Endothelial cell of umbilical vein (primary cell): ENCODE data around the gene PRG2. TPM values are rescaled to one million over a fixed set of nuclear protein-coding genes. Genes with fewer than 3 reads are reported as not detected.

ENCODE experiments used
- BruUV-seq: library from RNA; stranded (reverse); fragments of 400-500 nt; replicated peaks from 2 replicates; lab custom pipeline; 2021; lab: Mats Ljungman, UMichigan
- CTCF ChIA-PET: fragments of 300-600, 350-600 bp; sonication (Branson Sonifier 250); formaldehyde crosslinking; loops from one replicate; lab custom pipeline; 2021; ENCODE audit warnings: antibody characterized with exemption, inconsistent platforms; lab: Charles Lee
- POLR2A ChIA-PET: fragments of 300-600, 350-600 bp; sonication (Branson Sonifier 250); formaldehyde crosslinking; loops from one replicate; lab custom pipeline; 2021; ENCODE audit warnings: antibody characterized with exemption, inconsistent platforms; lab: Charles Lee
- DNase-seq: peaks from one replicate; pipeline ENCODE4 v3.0.0-alpha.2; 2011; ENCODE audit warnings: low read depth, low spot score
- FAIRE-seq: peaks from 2 replicates; lab custom pipeline; 2011; peaks lifted over from hg19 to GRCh38; lab: Jason Lieb, UNC
- H2AFZ ChIP-seq: 2 replicates; pipeline ENCODE4 v1.6.0; 2012; ENCODE audit warnings: low read depth, low read length, control low read depth, inconsistent platforms
- H3K27ac ChIP-seq: 2 replicates; pipeline ENCODE4 v1.5.1; 2011; ENCODE audit warnings: low read depth, mild to moderate bottlenecking, control low read depth, low read length, moderate library complexity; ENCODE audit not compliant: insufficient read depth
- H3K27me3 ChIP-seq, 2 experiments: 2 replicates each; pipeline versions ENCODE4 v1.6.0 to v1.6.1; 2011; ENCODE audit warnings: low read length in 2 of 2, mixed read lengths in 1 of 2; ENCODE audit not compliant: control insufficient read depth in 2 of 2, insufficient read depth in 2 of 2
- H3K36me3 ChIP-seq, 2 experiments: 2 replicates in 1 of 2; 3 replicates in 1 of 2; pipeline ENCODE4 v1.5.1; 2011; ENCODE audit warnings: low read length in 2 of 2, mild to moderate bottlenecking in 1 of 2, moderate library complexity in 1 of 2; ENCODE audit not compliant: control insufficient read depth in 2 of 2, insufficient read depth in 2 of 2; ENCODE audit errors: extremely low read depth in 1 of 2
- H3K4me1 ChIP-seq: 3 replicates; pipeline ENCODE4 v1.5.1; 2011; ENCODE audit warnings: mild to moderate bottlenecking, low read length; ENCODE audit not compliant: control insufficient read depth, insufficient read depth; ENCODE audit errors: extremely low read depth
- H3K4me2 ChIP-seq: 2 replicates; pipeline ENCODE4 v1.6.1; 2011; ENCODE audit warnings: low read length, control low read depth, mixed read lengths; ENCODE audit not compliant: insufficient read depth
- H3K4me3 ChIP-seq, 3 experiments: fragments of 200-600 bp in 1 of 3; sonication (generic), shearing (Covaris generic) in 1 of 3; replicated peaks in 1 of 3; 2 replicates each; pipeline ENCODE4 v1.5.1; 2011 to 2016; ENCODE audit warnings: control low read depth in 3 of 3, low read length in 3 of 3, mild to moderate bottlenecking in 2 of 3, inconsistent platforms in 1 of 3, low read depth in 1 of 3, moderate library complexity in 1 of 3; ENCODE audit not compliant: insufficient read depth in 1 of 3
- H3K79me2 ChIP-seq: 2 replicates; pipeline ENCODE4 v1.6.0; 2012; ENCODE audit warnings: low read length, inconsistent platforms; ENCODE audit not compliant: control insufficient read depth, insufficient read depth
- H3K9ac ChIP-seq: replicated peaks from 2 replicates; pipeline ENCODE3; 2011; ENCODE audit warnings: low read length, control low read depth; ENCODE audit not compliant: insufficient read depth; ENCODE audit errors: extremely low read depth
- H3K9me1 ChIP-seq: replicated peaks from 3 replicates; pipeline ENCODE4 v1.6.0; 2011; ENCODE audit warnings: mild to moderate bottlenecking, low read length; ENCODE audit not compliant: control insufficient read depth, insufficient read depth; ENCODE audit errors: extremely low read depth
- H3K9me3 ChIP-seq: replicated peaks from 2 replicates; pipeline ENCODE4 v1.5.1; 2012; ENCODE audit warnings: low read length, inconsistent platforms; ENCODE audit not compliant: control insufficient read depth, insufficient read depth
- H4K20me1 ChIP-seq: replicated peaks from 2 replicates; pipeline ENCODE3; 2011; ENCODE audit warnings: mild to moderate bottlenecking, low read length; ENCODE audit not compliant: control insufficient read depth, insufficient read depth; ENCODE audit errors: extremely low read depth
- CTCF ChIP-seq, 2 donors: IDR thresholded peaks; 1 replicate in 1 of 2; 2 replicates in 1 of 2; pipeline ENCODE4 v1.5.1; 2011; ENCODE audit warnings: low read length in 2 of 2, mild to moderate bottlenecking in 2 of 2, moderate library complexity in 2 of 2, control low read depth in 1 of 2, inconsistent platforms in 1 of 2, low read depth in 1 of 2; ENCODE audit not compliant: insufficient read depth in 1 of 2; ENCODE audit errors: extremely low read depth in 1 of 2
- GATA2 ChIP-seq: IDR thresholded peaks from 2 replicates; pipeline ENCODE4 v1.7.0; 2011; ENCODE audit warnings: low read depth, mild to moderate bottlenecking, moderate library complexity, mixed read lengths, low read length; ENCODE audit not compliant: insufficient read length, insufficient read depth
- MAX ChIP-seq: IDR thresholded peaks from 2 replicates; pipeline ENCODE4 v1.6.1; 2011; ENCODE audit not compliant: insufficient read depth, insufficient read length
- MYC ChIP-seq: IDR thresholded peaks from one replicate; pipeline ENCODE4 v1.6.1; 2011; ENCODE audit warnings: mild to moderate bottlenecking, low read depth, low read length
- POLR2AphosphoS5 ChIP-seq: IDR thresholded peaks from 2 replicates; pipeline ENCODE4 v1.6.1; 2012; ENCODE audit warnings: low read depth, mild to moderate bottlenecking, control low read depth, low read length, moderate library complexity; ENCODE audit not compliant: insufficient read depth
- dilution Hi-C: fragments of 300-500 bp; cut with MboI; formaldehyde crosslinking; loops from one replicate; pipeline ENCODE4 v1.15.0; 2019; ENCODE audit warnings: low sequenced_read_pairs; ENCODE audit not compliant: extremely low pct_ligation_motif_present
- intact Hi-C: fragments of 100-400 bp; cut with micrococcal nuclease; formaldehyde crosslinking; loops from one replicate; pipeline ENCODE4 v1.10.0; 2022
- polyA plus RNA-seq, 4 experiments: library from polyadenylated mRNA; depleted of rRNA in 3 of 4; stranded (reverse) in 3 of 4; unstranded in 1 of 4; fragments of >200 nt; gene quantifications; 2 replicates each; pipeline versions ENCODE4 v1.2.1 to v1.2.3, GENCODE V29; 2011 to 2012; ENCODE audit warnings: missing spikeins in 1 of 4
- total RNA-seq: library from RNA; stranded (reverse); gene quantifications from 2 replicates; pipeline ENCODE4 v1.2.3, GENCODE V29; 2021

The PRG2 gene
- total and polyA plus RNA-seq, 2 donors (not counting 3 experiments of a cell fraction or from before 2014, with no cell fraction given): 0.08 to 0.55 TPM

GRCh38 chr11:57345555-57346211 lies 44.8 kb downstream of the PRG2 start:
- CTCF ChIA-PET: interaction anchor here (0.6 to 3.0 kb wide), 46 partner anchors 8 to 1167 kb away, joined by 3 to 57 read pairs (median 5); partner anchors contain the start of genes BTBD18, RTN4RL2, SSRP1 and TIMM10
- DNase-seq: peak; percentile 60
- no TSS peak for BruUV-seq
- Histone ChIP-seq H3K9me1 (no peaks in the 10 kb centered on the region), H2AFZ (peak overlapping the region; percentile 76), H3K36me3 (no peaks in the 10 kb centered on the region), H4K20me1 (no peaks in the 10 kb centered on the region), H3K4me3 (no peak overlapping the region), H3K9ac (no peak overlapping the region), H3K27me3 (no peaks in the 10 kb centered on the region), H3K27ac (no peak overlapping the region), H3K4me1 (no peaks in the 10 kb centered on the region), H3K9me3 (no peaks in the 10 kb centered on the region), H3K4me2 (no peak overlapping the region), H3K79me2 (no peaks in the 10 kb centered on the region)
- POLR2A ChIA-PET: interaction anchor here (0.6 kb wide), 2 partner anchors 13 to 275 kb away, joined by 3 to 4 read pairs; no protein-coding TSS in a partner anchor
- dilution Hi-C loops: no loop called here
- intact Hi-C loops: loop anchor here (1.0 to 5.0 kb wide), 7 partner anchors 62 to 1177 kb away; no protein-coding TSS in a partner anchor
- TF ChIP-seq CTCF (IDR thresholded peaks at IDR 0.05; ENCODE audit: extremely low read depth in 1 of 2, insufficient read depth in 1 of 2, low read depth in 1 of 2, low read length in 2 of 2) (peak; percentile 49 to 71), MYC (peak; percentile 14), POLR2AphosphoS5 (no peak), MAX (peak; percentile 86), GATA2 (no peak)
- FAIRE-seq: peak; percentile 94
